ENCODE measurements around the gene C17orf67.

The C17orf67 gene

GRCh38 chr17:56833057-56833808, 487 bp downstream of the C17orf67 start:
- peak; percentile 32 to 42 for DNase-seq (ENCODE audit: low read depth in 2 of 2, low spot score in 1 of 2)

- DNase-seq (ENCODE audit: low read depth in 2 of 2, low spot score in 1 of 2): no peak
Observed at GRCh38 chr17:56832446-56832845, 1.3 kb downstream of the C17orf67 start.

GRCh38 chr17:56831369-56832095, 2.2 kb downstream of the C17orf67 start:
- no peak for DNase-seq (ENCODE audit: low read depth in 2 of 2, low spot score in 1 of 2)

- DNase-seq (ENCODE audit: low read depth in 2 of 2, low spot score in 1 of 2): no peak
Observed at GRCh38 chr17:56830726-56831368, 2.9 kb downstream of the C17orf67 start.

GRCh38 chr17:56826611-56827414, 6.9 kb downstream of the C17orf67 start:
- DNase-seq (ENCODE audit: low read depth in 2 of 2, low spot score in 1 of 2): no peak

- DNase-seq (ENCODE audit: low read depth in 2 of 2, low spot score in 1 of 2): no peak
Observed at GRCh38 chr17:56824503-56824902, 9.2 kb downstream of the C17orf67 start.

GRCh38 chr17:56823848-56824247, 9.9 kb downstream of the C17orf67 start:
- no peak for DNase-seq (ENCODE audit: low read depth in 2 of 2, low spot score in 1 of 2)

- DNase-seq (ENCODE audit: low read depth in 2 of 2, low spot score in 1 of 2): no peak
Observed at GRCh38 chr17:56822725-56823124, 11.0 kb downstream of the C17orf67 start.

GRCh38 chr17:56821847-56822534, 11.7 kb downstream of the C17orf67 start:
- no peak for DNase-seq (ENCODE audit: low read depth in 2 of 2, low spot score in 1 of 2)

- no peak for DNase-seq (ENCODE audit: low read depth in 2 of 2, low spot score in 1 of 2)
Observed at GRCh38 chr17:56820207-56820606, 13.5 kb downstream of the C17orf67 start.

GRCh38 chr17:56819431-56820145, 14.1 kb downstream of the C17orf67 start:
- DNase-seq (ENCODE audit: low read depth in 2 of 2, low spot score in 1 of 2): peak; percentile 23 to 51

- no peak for DNase-seq (ENCODE audit: low read depth in 2 of 2, low spot score in 1 of 2)
Observed at GRCh38 chr17:56819030-56819429, 14.7 kb downstream of the C17orf67 start.

GRCh38 chr17:56817066-56817465, 16.7 kb downstream of the C17orf67 start:
- DNase-seq (ENCODE audit: low read depth in 2 of 2, low spot score in 1 of 2): no peak

- no peak for DNase-seq (ENCODE audit: low read depth in 2 of 2, low spot score in 1 of 2)
Observed at GRCh38 chr17:56815711-56816110, 18.0 kb downstream of the C17orf67 start.

GRCh38 chr17:56812901-56813388, 20.8 kb downstream of the C17orf67 start:
- no peak for DNase-seq (ENCODE audit: low read depth in 2 of 2, low spot score in 1 of 2)

GRCh38 chr17:56810891-56811775, 22.6 kb downstream of the C17orf67 start:
- no peak for DNase-seq (ENCODE audit: low read depth in 2 of 2, low spot score in 1 of 2)

GRCh38 chr17:56810343-56810742, 23.4 kb downstream of the C17orf67 start:
- DNase-seq (ENCODE audit: low read depth in 2 of 2, low spot score in 1 of 2): no peak

GRCh38 chr17:56809820-56810179, 23.9 kb downstream of the C17orf67 start:
- DNase-seq (ENCODE audit: low read depth in 2 of 2, low spot score in 1 of 2): no peak

Data from stimulated activated CD8-positive, alpha-beta memory T cell treated with anti-CD3 and anti-CD28 coated beads, Interleukin-4, amount 100 ng/mL, for 1 hour (primary cell).